Hematopoietic multipotent progenitor cell treated with erythropoietin and hydrocortisone succinate and interleukin-3 and kit ligand, for 17 days (in vitro differentiated cells): Measurements from ENCODE around the gene TOP2B.

Experiments used
- DNase-seq: peaks from one replicate; pipeline ENCODE4 v3.0.0-alpha.2; 2015; ENCODE audit warnings: low spot score

The TOP2B gene

GRCh38 chr3:25558121-25558520 lies 106.6 kb downstream of the TOP2B start:
- no peak for DNase-seq

DNA sequence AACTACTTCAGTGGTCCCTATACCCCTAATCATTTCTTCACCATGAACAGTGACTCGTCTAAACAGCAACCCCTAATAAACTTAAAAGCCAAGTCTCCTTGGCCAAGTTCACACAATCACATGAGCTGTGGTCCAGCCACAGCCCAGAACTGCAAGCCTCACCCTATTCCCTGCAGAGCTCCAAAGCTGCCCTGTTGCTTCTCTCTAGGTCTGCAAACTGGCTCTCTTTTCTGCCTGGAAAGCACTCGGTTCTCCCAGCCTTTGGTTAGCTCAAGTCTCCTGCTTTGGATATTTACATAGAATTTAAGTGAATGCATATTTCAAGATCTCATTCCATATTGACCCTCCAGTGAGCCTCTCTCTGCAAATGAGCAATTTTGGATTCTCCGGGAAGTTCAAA lies 107.0 kb downstream of the TOP2B start:
- DNase-seq: no peak

DNA sequence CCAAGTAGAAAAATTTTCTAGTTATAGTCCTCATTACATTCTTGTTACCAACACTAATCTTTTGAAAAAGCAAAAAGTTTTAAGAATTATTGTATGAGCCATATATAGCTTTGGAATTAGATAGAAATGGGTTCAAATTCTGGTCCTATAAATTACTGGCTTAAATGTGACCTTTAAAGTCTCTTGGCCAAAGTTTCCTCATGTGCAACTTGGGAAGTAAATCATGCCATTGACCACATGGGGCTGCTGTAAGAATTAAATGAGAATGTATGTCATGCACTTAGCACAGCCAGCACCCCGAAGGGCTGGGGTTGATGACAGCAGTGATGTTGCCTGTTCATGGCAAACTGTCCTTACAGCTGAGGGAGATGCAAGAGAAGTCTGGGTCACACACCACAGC lies 108.3 kb downstream of the TOP2B start:
- no peak for DNase-seq

DNA sequence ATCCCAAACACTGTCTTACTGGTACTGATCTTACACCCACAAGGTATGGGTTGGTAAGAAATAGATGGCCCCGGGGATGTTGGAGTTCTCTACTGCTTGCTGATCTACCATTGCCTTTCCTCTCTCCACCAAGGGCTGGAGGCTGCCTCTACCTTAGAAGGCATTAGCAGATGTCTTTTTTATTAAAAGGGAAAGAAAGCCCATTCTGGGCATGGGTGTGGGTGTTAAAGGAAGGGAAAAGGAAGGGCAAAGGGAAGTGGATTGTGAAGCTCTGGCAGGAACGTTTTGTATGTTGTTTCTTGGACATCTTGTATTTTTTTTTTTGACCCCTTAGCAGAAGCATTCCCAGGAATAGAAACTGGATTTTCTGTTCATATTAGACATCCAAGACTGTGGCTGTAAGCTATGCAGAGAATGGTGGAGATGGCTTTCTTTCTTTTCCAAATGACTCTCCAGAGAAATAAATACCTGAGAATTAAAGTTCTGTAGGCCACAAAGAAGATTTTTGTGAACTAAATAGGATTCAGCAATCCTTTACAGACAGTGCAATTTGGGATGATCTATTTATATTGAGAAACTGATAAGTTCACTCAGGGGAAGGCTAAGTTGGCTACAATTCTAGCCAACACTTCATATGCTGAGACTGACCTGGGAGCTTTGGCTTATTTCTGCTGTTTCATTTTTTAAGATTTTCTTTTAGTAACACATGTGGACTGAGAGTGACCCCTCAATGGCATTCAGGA lies 108.8 kb downstream of the TOP2B start:
- DNase-seq: no peak

- no peak for DNase-seq
Observed at GRCh38 chr3:25554376-25554775, 110.3 kb downstream of the TOP2B start.

GRCh38 chr3:25552251-25552650 lies 112.5 kb downstream of the TOP2B start:
- DNase-seq: no peak

DNA sequence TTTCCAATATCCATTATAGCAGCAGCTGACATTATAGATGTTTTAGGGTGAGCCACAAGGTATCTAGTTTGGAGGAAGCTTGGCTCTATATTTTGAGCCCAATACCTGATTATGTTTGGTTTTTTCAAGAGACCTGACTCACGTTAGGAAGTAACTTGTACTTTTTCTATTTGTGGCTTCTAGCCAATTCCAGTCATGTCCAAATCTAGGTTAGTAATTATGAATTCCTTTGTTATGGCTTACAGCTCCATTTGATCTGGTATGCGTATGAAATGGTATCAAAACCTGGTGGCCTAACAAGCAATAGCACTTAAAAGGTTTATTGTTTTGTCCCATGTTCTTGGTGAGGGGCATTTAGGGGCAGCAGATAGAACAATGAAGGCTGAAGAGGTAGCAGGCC lies 115.9 kb downstream of the TOP2B start:
- no peak for DNase-seq

- no peak for DNase-seq
Observed at GRCh38 chr3:25547943-25548674, 116.6 kb downstream of the TOP2B start.
